HepG2 (cell line): ENCODE results near the gene CSNK1G1. TPM values are rescaled to one million over a fixed set of nuclear protein-coding genes. Genes with fewer than 3 reads are reported as not detected.
A peak's percentile ranks its signal among the peaks of the same experiment; 100 is the strongest.

Experiments
- ATF5 ChIP-seq: sonication (generic); formaldehyde crosslinking; IDR thresholded peaks from 2 replicates; pipeline ENCODE4 v1.4.0; 2020; ENCODE audit warnings: mild to moderate bottlenecking, low read depth, missing genetic modification reagents
- CENPBD1 ChIP-seq: sonication (generic); formaldehyde crosslinking; IDR thresholded peaks from 2 replicates; pipeline ENCODE4 v1.8.0; 2022; ENCODE audit warnings: missing genetic modification reagents, low read depth, mild to moderate bottlenecking, borderline replicate concordance
- CREBL2 ChIP-seq: sonication (generic); formaldehyde crosslinking; IDR thresholded peaks from 2 replicates; pipeline ENCODE4 v1.8.1; 2023; ENCODE audit warnings: missing genetic modification reagents, mild to moderate bottlenecking, borderline replicate concordance
- ELF1 ChIP-seq: sonication (generic); formaldehyde crosslinking; IDR thresholded peaks from 2 replicates; pipeline ENCODE4 v1.4.0; 2020; ENCODE audit warnings: missing genetic modification reagents
- FLYWCH1 ChIP-seq: sonication (generic); formaldehyde crosslinking; IDR thresholded peaks from 2 replicates; pipeline ENCODE4 v1.8.1; 2023; ENCODE audit warnings: mild to moderate bottlenecking, missing genetic modification reagents
- HDAC2 ChIP-seq: sonication (generic); formaldehyde crosslinking; IDR thresholded peaks from 2 replicates; pipeline ENCODE4 v1.4.0; 2020; ENCODE audit warnings: missing genetic modification reagents
- MTA1 ChIP-seq: sonication (generic); formaldehyde crosslinking; IDR thresholded peaks from 2 replicates; pipeline ENCODE4 v1.4.0; 2020; ENCODE audit warnings: missing genetic modification reagents, mild to moderate bottlenecking, borderline replicate concordance
- MTA3 ChIP-seq: sonication (generic); formaldehyde crosslinking; IDR thresholded peaks from 2 replicates; pipeline ENCODE4 v1.4.0; 2020; ENCODE audit warnings: missing genetic modification reagents
- RNF219 ChIP-seq: sonication (generic); formaldehyde crosslinking; IDR thresholded peaks from 2 replicates; pipeline ENCODE4 v1.5.0; 2020; ENCODE audit warnings: mild to moderate bottlenecking, missing genetic modification reagents
- SAFB2 ChIP-seq: sonication (generic); formaldehyde crosslinking; IDR thresholded peaks from 2 replicates; pipeline ENCODE4 v1.5.1; 2020; ENCODE audit warnings: missing genetic modification reagents, low read depth, mild to moderate bottlenecking, borderline replicate concordance
- SRSF1 ChIP-seq: fragments of 200-400 bp; formaldehyde crosslinking; optimal IDR thresholded peaks from 2 replicates; pipeline ENCODE3; 2017; ENCODE audit warnings: mild to moderate bottlenecking, low read depth, low read length, moderate library complexity
- STAG1 ChIP-seq: sonication (generic); formaldehyde crosslinking; IDR thresholded peaks from 2 replicates; pipeline ENCODE4 v1.4.0; 2020; ENCODE audit warnings: missing genetic modification reagents
- ZBTB3 ChIP-seq: sonication (generic); formaldehyde crosslinking; IDR thresholded peaks from 2 replicates; pipeline ENCODE4 v1.4.0; 2020; ENCODE audit warnings: low read depth, mild to moderate bottlenecking, moderate library complexity, missing genetic modification reagents, borderline replicate concordance
- ZFP36L1 ChIP-seq: sonication (generic); formaldehyde crosslinking; IDR thresholded peaks from 2 replicates; pipeline ENCODE4 v1.8.0; 2022; ENCODE audit warnings: mild to moderate bottlenecking, missing genetic modification reagents, moderate library complexity
- ZHX2 ChIP-seq, 2 experiments: sonication (generic) in 1 of 2; formaldehyde crosslinking in 1 of 2; IDR thresholded peaks; 2 replicates each; pipeline versions ENCODE4 v1.6.1 to v1.9.0; 2014 to 2022; ENCODE audit warnings: antibody characterized with exemption in 1 of 2, borderline replicate concordance in 1 of 2, inconsistent platforms in 1 of 2, low read depth in 1 of 2, missing genetic modification reagents in 1 of 2
- ZNF329 ChIP-seq: sonication (generic); formaldehyde crosslinking; IDR thresholded peaks from 2 replicates; pipeline ENCODE4 v1.9.0; 2021; ENCODE audit warnings: low read depth, mild to moderate bottlenecking, missing genetic modification reagents
- ZNF660 ChIP-seq: sonication (generic); formaldehyde crosslinking; IDR thresholded peaks from 2 replicates; pipeline ENCODE4 v1.5.1; 2020; ENCODE audit warnings: mild to moderate bottlenecking, low read depth, missing genetic modification reagents, borderline replicate concordance
- ZNF749 ChIP-seq: sonication (generic); formaldehyde crosslinking; IDR thresholded peaks from 2 replicates; pipeline ENCODE4 v1.8.0; 2022; ENCODE audit warnings: mild to moderate bottlenecking, missing genetic modification reagents, moderate library complexity, borderline replicate concordance
- polyA plus RNA-seq, 8 experiments: library from polyadenylated mRNA; depleted of rRNA in 3 of 8; stranded (reverse) in 7 of 8; unstranded in 1 of 8; fragments of >200 nt; fragmentation: Illumina TruSeq in 4 of 8; extraction: Trizol in 4 of 8; gene quantifications; 2 replicates each; pipeline versions ENCODE4 v1.2.1 to v1.2.3, GENCODE V29; 2011 to 2016; ENCODE audit warnings: low read depth in 4 of 8, missing spikeins in 1 of 8, mixed read lengths in 1 of 8; ENCODE audit not compliant: insufficient read depth in 1 of 8
- total RNA-seq, 5 experiments: library from RNA; depleted of rRNA; stranded (reverse); fragments of >200 nt; fragmentation: Illumina TruSeq; extraction: Trizol; gene quantifications; 2 replicates each; pipeline ENCODE4 v1.2.3, GENCODE V29; 2016; ENCODE audit warnings: low read depth in 1 of 5

Gene CSNK1G1
- total and polyA plus RNA-seq, 2 of the 13 experiments (the other 11 are each of a cell fraction or from before 2014, with no cell fraction given), result 8.5 to 12.6 TPM

GRCh38 chr15:64162869-64163658, 192.9 kb downstream of the CSNK1G1 start, which contains the start of gene PPIB (continued):
- TF ChIP-seq ZHX2 (IDR thresholded peaks at IDR 0.05; ENCODE audit: low read depth) (peak; percentile 59), ZHX2 (CRISPR knock-in tag; IDR thresholded peaks at IDR 0.05; ENCODE audit: borderline replicate concordance) (no peak), MTA1 (CRISPR knock-in tag) (0 out of 2 replicates have a peak, but pooled peaks have one; percentile 22), ELF1 (CRISPR knock-in tag) (peak; percentile 84), ZFP36L1 (CRISPR knock-in tag) (0 out of 2 replicates have a peak, but pooled peaks have one; percentile 49), HDAC2 (CRISPR knock-in tag) (no peak), ATF5 (CRISPR knock-in tag) (no peak), SAFB2 (no peak), ZNF749 (CRISPR knock-in tag) (0 out of 2 replicates have a peak, but pooled peaks have one; percentile 4), STAG1 (CRISPR knock-in tag) (peak; percentile 84), FLYWCH1 (CRISPR knock-in tag) (no peak), RNF219 (CRISPR knock-in tag) (peak; percentile 94), MTA3 (no peak), ZBTB3 (CRISPR knock-in tag) (no peak), SRSF1 (no peak), CREBL2 (CRISPR knock-in tag) (no peak), CENPBD1 (CRISPR knock-in tag) (no peak), ZNF329 (CRISPR knock-in tag) (0 out of 2 replicates have a peak, but pooled peaks have one; percentile 72), ZNF660 (no peak)
